Measurements from ENCODE around the gene STX8. TPM values are rescaled to one million over a fixed set of nuclear protein-coding genes. Genes with fewer than 3 reads are reported as not detected.

Gene STX8
- total RNA-seq, 4 donors from 2014 or later: 38.8 to 102 (median 68.5) TPM

DNA sequence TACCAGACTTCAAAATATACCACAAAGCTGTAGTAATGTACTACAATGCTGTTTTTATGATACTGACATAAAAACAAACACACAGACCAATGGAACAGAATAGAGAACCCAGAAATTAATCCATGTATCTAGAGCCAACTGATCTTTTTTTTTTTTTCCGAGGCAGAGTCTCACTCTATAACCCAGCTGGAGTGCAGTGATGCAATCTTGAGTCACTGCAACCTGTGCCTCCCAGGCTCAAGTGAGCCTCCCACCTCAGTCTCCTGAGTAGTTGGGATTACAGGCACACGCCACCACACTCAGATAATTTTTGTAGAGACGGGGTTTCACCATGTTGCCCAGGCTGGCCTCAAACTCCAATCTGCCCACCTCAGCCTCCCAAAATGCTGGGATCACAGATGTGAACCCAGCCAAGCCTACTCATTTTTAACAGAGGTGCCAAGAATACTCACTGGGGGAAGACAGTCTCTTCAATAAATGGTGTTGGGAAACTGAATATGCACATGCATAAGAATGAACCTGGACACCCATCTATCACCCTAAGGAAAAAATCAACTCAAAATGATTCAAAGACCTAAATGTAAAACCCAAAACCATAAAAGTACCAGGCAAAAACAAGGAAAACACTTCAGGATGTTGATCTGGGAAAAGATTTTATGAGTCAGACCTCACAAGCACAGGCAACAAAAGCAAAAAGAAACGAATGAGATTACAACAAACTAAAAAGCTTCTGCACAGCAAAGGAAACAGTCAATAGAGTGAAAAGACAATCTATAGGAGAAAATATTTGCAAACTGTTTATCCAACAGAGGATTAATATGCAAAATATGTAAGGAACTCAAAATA, 63.1 kb downstream of the STX8 start:
- Histone ChIP-seq H3K4me1 (no peaks in the 10 kb centered on the region), H3K4me3 (no peak overlapping the region)

DNA sequence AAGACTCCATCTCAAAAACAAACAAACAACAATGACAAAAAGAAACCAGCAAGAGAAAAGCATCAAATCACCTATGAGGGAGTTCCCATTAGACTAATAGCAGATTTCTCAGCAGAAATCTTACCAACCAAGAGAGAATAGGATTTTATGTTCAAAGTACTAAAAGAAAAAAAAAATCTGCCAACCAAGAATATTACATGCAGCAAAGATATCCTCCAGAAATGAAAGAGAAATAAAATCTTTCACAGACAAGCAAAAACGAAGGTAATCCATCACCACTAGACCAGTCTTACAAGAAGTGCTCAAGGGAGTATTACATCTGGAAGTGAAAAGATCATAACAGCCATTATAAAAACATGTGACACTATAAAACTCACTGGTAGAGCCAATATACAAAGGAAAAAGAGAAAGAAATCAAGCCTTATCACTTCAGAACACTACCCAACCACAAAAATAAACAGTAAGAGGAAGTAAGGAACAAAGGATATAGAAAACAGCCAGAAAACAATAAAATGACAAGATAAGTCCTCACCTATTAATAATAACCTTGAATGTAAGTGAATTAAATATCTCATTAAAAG, 66.3 kb downstream of the STX8 start:
- no peaks in the 10 kb centered on the region for H3K4me1 ChIP-seq
- H3K9me3 ChIP-seq: peaks cover 0 to 14% (median 0%) of the 10 kb centered on the region in 4 donors
- H3K27ac ChIP-seq: no peak overlapping the region
- no peak overlapping the region for H3K4me3 ChIP-seq
- H3K27me3 ChIP-seq: no peaks in the 10 kb centered on the region
- no peaks in the 10 kb centered on the region for H3K36me3 ChIP-seq
- no peak for DNase-seq
- TF ChIP-seq, protein P1, sequence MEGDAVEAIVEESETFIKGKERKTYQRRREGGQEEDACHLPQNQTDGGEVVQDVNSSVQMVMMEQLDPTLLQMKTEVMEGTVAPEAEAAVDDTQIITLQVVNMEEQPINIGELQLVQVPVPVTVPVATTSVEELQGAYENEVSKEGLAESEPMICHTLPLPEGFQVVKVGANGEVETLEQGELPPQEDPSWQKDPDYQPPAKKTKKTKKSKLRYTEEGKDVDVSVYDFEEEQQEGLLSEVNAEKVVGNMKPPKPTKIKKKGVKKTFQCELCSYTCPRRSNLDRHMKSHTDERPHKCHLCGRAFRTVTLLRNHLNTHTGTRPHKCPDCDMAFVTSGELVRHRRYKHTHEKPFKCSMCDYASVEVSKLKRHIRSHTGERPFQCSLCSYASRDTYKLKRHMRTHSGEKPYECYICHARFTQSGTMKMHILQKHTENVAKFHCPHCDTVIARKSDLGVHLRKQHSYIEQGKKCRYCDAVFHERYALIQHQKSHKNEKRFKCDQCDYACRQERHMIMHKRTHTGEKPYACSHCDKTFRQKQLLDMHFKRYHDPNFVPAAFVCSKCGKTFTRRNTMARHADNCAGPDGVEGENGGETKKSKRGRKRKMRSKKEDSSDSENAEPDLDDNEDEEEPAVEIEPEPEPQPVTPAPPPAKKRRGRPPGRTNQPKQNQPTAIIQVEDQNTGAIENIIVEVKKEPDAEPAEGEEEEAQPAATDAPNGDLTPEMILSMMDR (IDR thresholded peaks at IDR 0.05): no peak
- no peak for TF ChIP-seq POLR2A (IDR thresholded peaks at IDR 0.05)

More for the DNA sequence above, 63.1 kb downstream of the STX8 start:
- peaks cover 0 to 14% (median 0%) of the 10 kb centered on the region in 4 donors for H3K9me3 ChIP-seq
- H3K36me3 ChIP-seq: no peaks in the 10 kb centered on the region
- DNase-seq: no peak
- no peak for TF ChIP-seq POLR2A (IDR thresholded peaks at IDR 0.05)
- TF ChIP-seq, protein P1 (IDR thresholded peaks at IDR 0.05): no peak
- H3K27ac ChIP-seq: no peak overlapping the region
- H3K27me3 ChIP-seq: no peaks in the 10 kb centered on the region

DNA sequence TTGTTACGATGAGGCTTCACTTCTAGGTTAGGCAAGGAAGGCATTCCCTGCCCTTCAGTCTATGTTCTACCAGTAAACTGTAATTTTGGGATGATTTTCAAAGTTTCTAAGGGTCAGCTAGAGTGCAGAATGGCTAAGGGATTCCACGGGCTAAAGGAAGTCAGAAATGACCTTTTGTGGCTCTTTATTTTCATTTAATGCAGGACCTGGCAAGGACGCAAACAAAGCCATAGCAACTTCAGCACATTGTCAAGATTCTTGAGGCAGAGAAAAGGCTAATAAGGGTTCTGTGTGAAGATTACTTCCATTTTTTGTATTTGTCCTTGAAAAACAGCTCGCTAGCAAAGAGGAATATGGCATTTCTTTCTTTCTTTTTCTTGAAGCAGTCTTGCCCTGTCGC, 76.6 kb downstream of the STX8 start:
- Histone ChIP-seq H3K27ac (no peak overlapping the region), H3K4me3 (no peak overlapping the region), H3K36me3 (peaks cover 0 to 9% (median 0%) of the 10 kb centered on the region in 3 donors), H3K27me3 (no peaks in the 10 kb centered on the region), H3K9me3 (no peaks in the 10 kb centered on the region), H3K4me1 (no peaks in the 10 kb centered on the region)
- no peak for DNase-seq
- TF ChIP-seq, protein P1 (IDR thresholded peaks at IDR 0.05): no peak
- no peak for TF ChIP-seq POLR2A (IDR thresholded peaks at IDR 0.05)

DNA sequence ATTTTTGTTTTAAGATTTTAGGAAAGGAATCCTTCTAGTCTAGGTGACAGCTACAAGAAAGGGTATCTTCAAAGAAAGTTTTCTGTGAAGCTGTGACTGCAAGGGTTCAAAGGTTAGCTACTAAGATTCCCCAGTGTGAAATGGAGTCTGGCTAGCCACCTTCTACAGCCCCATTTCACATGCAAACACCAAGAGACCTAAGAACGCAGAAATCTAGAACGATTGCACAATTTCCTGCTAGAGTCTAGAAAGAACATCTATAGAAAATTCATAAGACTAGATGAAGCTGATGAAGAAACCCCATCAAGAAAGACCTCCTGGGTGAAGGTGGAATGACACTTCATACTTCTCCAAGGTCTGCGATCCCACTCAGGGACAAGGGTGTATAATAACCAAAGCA, 77.1 kb downstream of the STX8 start:
- H3K27ac ChIP-seq: no peak overlapping the region
- H3K4me1 ChIP-seq: no peaks in the 10 kb centered on the region
- no peak for DNase-seq
- H3K27me3 ChIP-seq: no peaks in the 10 kb centered on the region
- no peaks in the 10 kb centered on the region for H3K9me3 ChIP-seq
- peaks cover 0 to 9% (median 0%) of the 10 kb centered on the region in 3 donors for H3K36me3 ChIP-seq
- TF ChIP-seq, protein P1 (IDR thresholded peaks at IDR 0.05): no peak
- TF ChIP-seq POLR2A (IDR thresholded peaks at IDR 0.05): no peak
- no peak overlapping the region for H3K4me3 ChIP-seq

DNA sequence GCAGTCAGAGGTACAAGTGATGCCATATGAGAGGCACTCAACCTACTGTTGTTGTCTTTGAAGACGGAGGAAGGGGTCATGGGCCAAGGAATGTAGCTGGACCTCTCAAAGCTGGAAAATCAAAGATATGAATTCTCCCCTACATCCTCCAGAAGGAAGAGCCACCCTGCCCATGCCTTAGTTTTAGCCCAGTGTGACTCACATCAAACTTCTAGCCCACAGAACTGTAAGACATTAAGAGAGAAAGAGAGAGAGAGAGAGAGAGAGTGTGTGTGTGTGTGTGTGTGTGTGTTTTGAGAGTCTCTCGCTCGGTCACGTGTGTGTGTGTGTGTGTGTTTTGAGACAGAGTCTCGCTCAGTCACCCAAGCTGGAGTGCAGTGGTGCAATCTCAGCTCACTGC, 87.1 kb downstream of the STX8 start:
- Histone ChIP-seq H3K9me3 (no peaks in the 10 kb centered on the region), H3K4me1 (no peaks in the 10 kb centered on the region), H3K4me3 (no peak overlapping the region), H3K36me3 (peaks cover 0 to 11% (median 0%) of the 10 kb centered on the region in 3 donors), H3K27ac (no peak overlapping the region), H3K27me3 (no peaks in the 10 kb centered on the region)
- DNase-seq: peak in 1 of 3 donors; percentile 5
- TF ChIP-seq, protein P1 (IDR thresholded peaks at IDR 0.05): no peak
- TF ChIP-seq POLR2A (IDR thresholded peaks at IDR 0.05): no peak

Data from Peyer's patch (tissue), 4 donors.